ENCODE data around the gene REXO1. TPM values are rescaled to one million over a fixed set of nuclear protein-coding genes. Genes with fewer than 3 reads are reported as not detected.

REXO1 gene
- total and polyA plus RNA-seq, 9 of the 15 experiments (the other 6 are each of a cell fraction or from before 2014, with no cell fraction given) = 0.04 to 63.3 (median 15.8) TPM

- FAIRE-seq = no peak
- intact Hi-C loops (cut with micrococcal nuclease) = no loop called here
- H3K4me2 ChIP-seq (ENCODE audit: insufficient read depth, low read length) = 0 out of 2 replicates have a peak overlapping the region, but pooled peaks have one; percentile 99
- TF ChIP-seq TARDBP (IDR thresholded peaks at IDR 0.05) (no peak), ZBTB2 (IDR thresholded peaks at IDR 0.05) (no peak), CHD4 (IDR thresholded peaks at IDR 0.05; ENCODE audit: insufficient read depth, insufficient replicate concordance, low read depth, low read length, poor library complexity, severe bottlenecking) (peak; percentile 5), ZKSCAN8 (CRISPR knock-in tag; IDR thresholded peaks at IDR 0.05) (peak; percentile 99), ADNP (tag; IDR thresholded peaks at IDR 0.05) (peak; percentile 48; the same call in 1 of the 2 replicates), ZBTB5 (IDR thresholded peaks at IDR 0.05) (no peak), TRIM24 (IDR thresholded peaks at IDR 0.05) (no peak), E2F1 (CRISPR knock-in tag; IDR thresholded peaks at IDR 0.05) (no peak)
- DNase-seq (ENCODE audit: extremely low read depth in 1 of 4, low spot score in 3 of 4) = no peak
- peak overlapping the region; percentile 100; the same call in 1 of the 3 replicates for H3K27ac ChIP-seq (ENCODE audit: extremely low read depth, low read depth, low read length)
- no peaks in the 10 kb centered on the region for H3K9me1 ChIP-seq (ENCODE audit: control insufficient read depth, insufficient read depth, low read length)
- H3K4me3 ChIP-seq = no peak overlapping the region
- CTCF ChIA-PET (ENCODE audit: low intra/inter-chr PET ratio) = no interaction called here
- ATAC-seq = no peak
- WGBS (ENCODE audit: insufficient coverage, low coverage, missing lambda C conversion rate) = 24% methylated on average over 5 of the region's 5 CpGs
- in situ Hi-C loops (cut with MboI) = no loop called here
- H3K9me3 ChIP-seq (replicated peaks; ENCODE audit: control insufficient read depth, insufficient read depth, low read depth, low read length) = no peaks in the 10 kb centered on the region
- peaks cover 33% of the 10 kb centered on the region for H4K20me1 ChIP-seq (replicated peaks; ENCODE audit: control insufficient read depth, insufficient read depth, low read length)
- no peaks in the 10 kb centered on the region for H3K27me3 ChIP-seq (ENCODE audit: control insufficient read depth in 2 of 2, insufficient read depth in 2 of 2, low read length in 2 of 2)
- peaks cover 32 to 83% of the 10 kb centered on the region in 2 experiments for H3K4me1 ChIP-seq (replicated peaks in 1 of 2; ENCODE audit: control insufficient read depth in 2 of 2, insufficient read depth in 2 of 2, low read length in 2 of 2)
- H3K36me3 ChIP-seq (ENCODE audit: control insufficient read depth, insufficient read depth, low read length) = peaks cover 59% of the 10 kb centered on the region
- H3K9ac ChIP-seq (ENCODE audit: insufficient read depth in 1 of 2, low read depth in 2 of 2, low read length in 2 of 2) = peak overlapping the region in 1 of 2 experiments; percentile 99; a peak in 1 of 4 replicates
- H2AFZ ChIP-seq (ENCODE audit: low read depth, low read length) = no peak overlapping the region
- POLR2A ChIA-PET = interaction anchor here (0.6 to 1.2 kb wide), 4 partner anchors 8 to 762 kb away, joined by 3 read pairs; no protein-coding TSS in a partner anchor
- H3K79me2 ChIP-seq (ENCODE audit: control insufficient read depth, insufficient read depth, low read length) = peaks cover 83% of the 10 kb centered on the region
- no TSS peak for BruUV-seq (replicated peaks)
These were observed 820 bp upstream of the REXO1 start for GRCh38 chr19:1849132-1849474.

Measured in K562 (cell line).